Neuronal stem cell (in vitro differentiated cells): Measurements from ENCODE around the gene SLC25A4.

ENCODE experiments used
- DNase-seq: peaks from one replicate; pipeline ENCODE4 v3.0.0-alpha.2; 2013; ENCODE audit warnings: low spot score
- H2AFZ ChIP-seq: one replicate; pipeline ENCODE4 v1.6.1; 2013; ENCODE audit warnings: mild to moderate bottlenecking, low read length, inconsistent platforms
- H2AK5ac ChIP-seq: 2 replicates; pipeline ENCODE4 v1.6.1; 2013; ENCODE audit warnings: low read depth, mild to moderate bottlenecking, inconsistent platforms, low read length, moderate library complexity, mixed read lengths
- H2BK120ac ChIP-seq: 2 replicates; pipeline ENCODE4 v1.6.1; 2013; ENCODE audit warnings: low read depth, mild to moderate bottlenecking, inconsistent platforms, low read length, moderate library complexity, mixed read lengths
- H2BK12ac ChIP-seq: one replicate; pipeline ENCODE4 v1.6.1; 2013; ENCODE audit warnings: low read length, inconsistent platforms
- H2BK15ac ChIP-seq: 2 replicates; pipeline ENCODE4 v1.6.1; 2013; ENCODE audit warnings: mild to moderate bottlenecking, low read length, inconsistent platforms, mixed read lengths
- H2BK5ac ChIP-seq: one replicate; pipeline ENCODE4 v1.6.1; 2013; ENCODE audit warnings: inconsistent platforms, mild to moderate bottlenecking, low read length, moderate library complexity
- H3K14ac ChIP-seq: one replicate; pipeline ENCODE4 v1.6.1; 2013; ENCODE audit warnings: low read length, inconsistent platforms
- H3K18ac ChIP-seq: 2 replicates; pipeline ENCODE4 v1.6.1; 2013; ENCODE audit warnings: low read length, inconsistent platforms
- H3K23ac ChIP-seq: 2 replicates; pipeline ENCODE4 v1.6.1; 2013; ENCODE audit warnings: low read depth, mild to moderate bottlenecking, mixed read lengths, low read length, inconsistent platforms; ENCODE audit not compliant: poor library complexity
- H3K27ac ChIP-seq: replicated peaks from 3 replicates; pipeline ENCODE4 v1.5.1; 2013; ENCODE audit warnings: low read length, inconsistent platforms
- H3K27me3 ChIP-seq, 3 experiments: 2 replicates each; pipeline ENCODE4 v1.6.1; 2013; ENCODE audit warnings: low read length in 3 of 3, mild to moderate bottlenecking in 2 of 3, inconsistent platforms in 1 of 3, low read depth in 1 of 3, mixed read lengths in 1 of 3, moderate library complexity in 1 of 3; ENCODE audit not compliant: control insufficient read depth in 3 of 3, insufficient read depth in 3 of 3
- H3K36me3 ChIP-seq, 2 donors: replicated peaks in 1 of 2; 2 replicates each; pipeline ENCODE4 v1.6.1; 2013; ENCODE audit warnings: low read length in 2 of 2; ENCODE audit not compliant: control insufficient read depth in 2 of 2, insufficient read depth in 2 of 2
- H3K4ac ChIP-seq: 2 replicates; pipeline ENCODE4 v1.6.1; 2013; ENCODE audit warnings: inconsistent platforms, mild to moderate bottlenecking, low read length, moderate library complexity
- H3K4me1 ChIP-seq, 2 donors: 1 replicate in 1 of 2; 2 replicates in 1 of 2; pipeline ENCODE4 v1.6.1; 2013; ENCODE audit warnings: low read length in 2 of 2, low read depth in 1 of 2; ENCODE audit not compliant: control insufficient read depth in 2 of 2, insufficient read depth in 1 of 2
- H3K4me2 ChIP-seq: one replicate; pipeline ENCODE4 v1.6.1; 2013; ENCODE audit warnings: mild to moderate bottlenecking, low read length, inconsistent platforms; ENCODE audit not compliant: insufficient read depth, poor library complexity, severe bottlenecking
- H3K4me3 ChIP-seq, 2 donors: 2 replicates each; pipeline ENCODE4 v1.5.1; 2013; ENCODE audit warnings: low read length in 2 of 2, mild to moderate bottlenecking in 2 of 2, inconsistent platforms in 1 of 2, moderate library complexity in 1 of 2
- H3K79me1 ChIP-seq: one replicate; pipeline ENCODE4 v1.6.1; 2013; ENCODE audit warnings: low read depth, mild to moderate bottlenecking, inconsistent platforms, low read length, moderate library complexity
- H3K9ac ChIP-seq: one replicate; pipeline ENCODE4 v1.6.1; 2013; ENCODE audit warnings: mild to moderate bottlenecking, low read depth, low read length, inconsistent platforms; ENCODE audit not compliant: poor library complexity
- H3K9me3 ChIP-seq, 2 donors: replicated peaks in 1 of 2; 2 replicates each; pipeline versions ENCODE3 to v1.6.1; 2013; ENCODE audit warnings: low read length in 2 of 2, mild to moderate bottlenecking in 2 of 2, inconsistent platforms in 1 of 2, low read depth in 1 of 2, mixed read lengths in 1 of 2, moderate library complexity in 1 of 2; ENCODE audit not compliant: control insufficient read depth in 2 of 2, insufficient read depth in 1 of 2
- H4K8ac ChIP-seq: one replicate; pipeline ENCODE4 v1.6.1; 2013; ENCODE audit warnings: low read depth, mild to moderate bottlenecking, inconsistent platforms, low read length, moderate library complexity
- H4K91ac ChIP-seq: one replicate; pipeline ENCODE4 v1.6.1; 2013; ENCODE audit warnings: low read length, low read depth, mild to moderate bottlenecking, inconsistent platforms; ENCODE audit not compliant: poor library complexity
- WGBS, 2 donors: extraction: QIAGEN DNeasy Blood & Tissue Kit; methylation state at CpG; one replicate each; pipeline ENCODE4 v1.1.7; 2013; ENCODE audit warnings: missing lambda C conversion rate in 2 of 2, mixed read lengths in 1 of 2; ENCODE audit not compliant: insufficient read length in 2 of 2, insufficient replicate concordance in 1 of 2; ENCODE audit errors: extremely low coverage in 2 of 2; 5-methylcytosine and 5-hydroxymethylcytosine counted together

SLC25A4 gene

DNA sequence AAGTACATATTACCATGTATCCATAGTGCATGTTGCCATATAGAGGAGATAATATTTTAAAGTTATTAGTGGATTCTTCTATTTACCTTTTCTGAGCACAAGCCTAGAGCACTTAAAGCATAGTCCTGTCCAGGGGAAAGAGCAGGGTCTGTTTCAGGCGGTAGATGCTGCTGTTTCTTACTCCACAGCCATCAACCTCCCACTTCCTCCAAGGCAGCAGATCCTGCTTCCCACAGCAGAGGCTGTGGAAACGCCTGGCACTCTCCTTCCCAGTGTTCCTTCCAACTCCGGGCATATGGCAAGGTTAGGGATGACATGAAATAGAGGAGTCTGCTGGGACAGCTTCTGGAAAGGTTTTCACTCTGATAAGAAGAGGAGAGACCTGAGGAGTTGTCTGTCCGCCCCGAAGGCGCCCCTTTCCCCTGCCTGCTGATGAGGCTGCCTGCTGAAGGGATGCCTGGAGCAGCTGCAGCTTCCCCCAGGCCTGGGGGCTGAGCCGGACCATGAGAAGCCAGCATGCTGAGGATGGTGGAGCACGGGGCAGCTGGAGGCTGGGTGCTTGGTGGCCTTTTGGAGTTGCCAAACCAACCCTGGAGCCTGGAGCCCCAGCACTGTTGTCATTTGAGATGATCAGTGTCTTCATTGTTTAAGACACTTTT lies 43.9 kb upstream of the SLC25A4 start:
- H3K4ac ChIP-seq: no peak overlapping the region
- H3K27me3 ChIP-seq: peaks cover 0 to 31% (median 0%) of the 10 kb centered on the region in 3 experiments
- WGBS, 2 donors: no CpG with 5 or more reads among the region's 8 CpGs
- no peaks in the 10 kb centered on the region for H3K36me3 ChIP-seq
- H3K4me2 ChIP-seq: no peak overlapping the region
- no peak overlapping the region for H2BK15ac ChIP-seq
- no peak for DNase-seq
- H3K9ac ChIP-seq: no peak overlapping the region
- H2BK5ac ChIP-seq: no peak overlapping the region
- H2BK120ac ChIP-seq: no peak overlapping the region
- H3K23ac ChIP-seq: no peak overlapping the region
- H3K9me3 ChIP-seq: no peaks in the 10 kb centered on the region
- H3K4me1 ChIP-seq: peaks cover 0 to 4% of the 10 kb centered on the region in 2 donors
- H4K91ac ChIP-seq: no peak overlapping the region
- H2AFZ ChIP-seq: no peak overlapping the region
- H3K14ac ChIP-seq: no peak overlapping the region
- H2AK5ac ChIP-seq: no peak overlapping the region
- no peak overlapping the region for H3K27ac ChIP-seq
- H3K18ac ChIP-seq: no peak overlapping the region
- no peak overlapping the region for H2BK12ac ChIP-seq
- H3K79me1 ChIP-seq: no peaks in the 10 kb centered on the region
- peak overlapping the region in 1 of 2 donors; percentile 24 for H3K4me3 ChIP-seq
- H4K8ac ChIP-seq: no peak overlapping the region

DNA sequence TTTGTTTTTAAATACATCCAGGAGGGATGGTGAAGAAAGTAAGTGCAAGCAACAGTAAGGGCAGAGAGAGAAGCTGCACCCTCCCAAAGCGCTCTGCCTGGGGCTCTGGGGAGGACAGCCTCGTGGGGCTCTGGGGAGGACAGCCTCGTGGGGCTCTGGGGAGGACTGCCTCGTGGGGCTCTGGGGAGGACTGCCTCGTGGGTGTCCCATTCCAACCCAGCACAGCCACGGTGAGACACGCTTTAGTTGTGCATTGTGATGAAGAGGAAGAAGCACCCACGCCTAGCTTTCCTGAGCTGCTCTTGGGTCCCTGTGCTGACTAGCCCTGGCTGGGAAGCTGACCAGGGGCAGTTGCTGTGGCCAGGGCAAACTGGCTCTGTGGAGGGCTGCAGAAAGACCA lies 43.1 kb upstream of the SLC25A4 start:
- Histone ChIP-seq H2AK5ac (no peak overlapping the region), H2BK15ac (no peak overlapping the region)

DNA sequence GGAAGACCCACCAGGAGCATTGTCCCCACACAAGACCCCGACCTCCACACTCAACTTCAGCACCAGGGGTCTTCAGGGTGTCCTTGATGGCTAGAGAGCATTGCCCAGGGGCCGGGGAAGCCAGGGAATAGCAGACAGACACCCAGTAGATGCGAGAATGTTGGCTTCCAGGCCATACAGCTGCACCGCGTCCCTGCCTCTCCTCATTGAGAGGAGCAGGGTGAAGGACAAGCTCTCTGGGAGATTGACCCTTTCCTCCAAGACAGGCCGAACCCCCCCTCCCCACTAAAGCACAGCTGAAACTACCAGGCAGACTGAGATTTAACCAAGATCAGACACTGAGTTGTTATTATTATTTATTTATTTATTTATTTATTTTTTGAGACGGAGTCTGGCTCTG lies 42.6 kb upstream of the SLC25A4 start:
- H2BK15ac ChIP-seq: no peak overlapping the region
- H4K8ac ChIP-seq: no peak overlapping the region
- no peak overlapping the region for H2AK5ac ChIP-seq
- no peak overlapping the region for H2BK12ac ChIP-seq
- no peak overlapping the region for H2BK5ac ChIP-seq
- peaks cover 0 to 28% (median 0%) of the 10 kb centered on the region in 3 experiments for H3K27me3 ChIP-seq
- H3K23ac ChIP-seq: no peak overlapping the region
- no peak overlapping the region for H2AFZ ChIP-seq
- H3K9ac ChIP-seq: no peak overlapping the region
- no peaks in the 10 kb centered on the region for H3K79me1 ChIP-seq
- no peak overlapping the region for H3K4ac ChIP-seq
- H3K4me3 ChIP-seq: no peak overlapping the region
- no peak for DNase-seq
- no peaks in the 10 kb centered on the region for H3K36me3 ChIP-seq
- no CpG with 5 or more reads among the region's 7 CpGs for WGBS, 2 donors
- H3K18ac ChIP-seq: peak overlapping the region; percentile 18
- peaks cover 0 to 4% of the 10 kb centered on the region in 2 donors for H3K4me1 ChIP-seq
- no peak overlapping the region for H3K27ac ChIP-seq
- H3K4me2 ChIP-seq: no peak overlapping the region
- H3K9me3 ChIP-seq: no peaks in the 10 kb centered on the region
- H2BK120ac ChIP-seq: no peak overlapping the region
- H3K14ac ChIP-seq: no peak overlapping the region
- H4K91ac ChIP-seq: no peak overlapping the region

More for the DNA sequence above, 43.1 kb upstream of the SLC25A4 start:
- peaks cover 0 to 30% (median 0%) of the 10 kb centered on the region in 3 experiments for H3K27me3 ChIP-seq
- H2AFZ ChIP-seq: no peak overlapping the region
- no peak overlapping the region for H4K8ac ChIP-seq
- H2BK12ac ChIP-seq: no peak overlapping the region
- H3K4me2 ChIP-seq: no peak overlapping the region
- H3K9ac ChIP-seq: no peak overlapping the region
- H3K4me3 ChIP-seq: no peak overlapping the region
- H3K4ac ChIP-seq: no peak overlapping the region
- no peak overlapping the region for H3K14ac ChIP-seq
- DNase-seq: no peak
- H3K9me3 ChIP-seq: no peaks in the 10 kb centered on the region
- no peak overlapping the region for H2BK120ac ChIP-seq
- no peak overlapping the region for H3K27ac ChIP-seq
- no CpG with 5 or more reads among the region's 8 CpGs for WGBS, 2 donors
- H4K91ac ChIP-seq: no peak overlapping the region
- no peak overlapping the region for H3K18ac ChIP-seq
- H2BK5ac ChIP-seq: no peak overlapping the region
- H3K79me1 ChIP-seq: no peaks in the 10 kb centered on the region
- no peaks in the 10 kb centered on the region for H3K36me3 ChIP-seq
- peaks cover 0 to 4% of the 10 kb centered on the region in 2 donors for H3K4me1 ChIP-seq
- H3K23ac ChIP-seq: peak overlapping the region; percentile 76

DNA sequence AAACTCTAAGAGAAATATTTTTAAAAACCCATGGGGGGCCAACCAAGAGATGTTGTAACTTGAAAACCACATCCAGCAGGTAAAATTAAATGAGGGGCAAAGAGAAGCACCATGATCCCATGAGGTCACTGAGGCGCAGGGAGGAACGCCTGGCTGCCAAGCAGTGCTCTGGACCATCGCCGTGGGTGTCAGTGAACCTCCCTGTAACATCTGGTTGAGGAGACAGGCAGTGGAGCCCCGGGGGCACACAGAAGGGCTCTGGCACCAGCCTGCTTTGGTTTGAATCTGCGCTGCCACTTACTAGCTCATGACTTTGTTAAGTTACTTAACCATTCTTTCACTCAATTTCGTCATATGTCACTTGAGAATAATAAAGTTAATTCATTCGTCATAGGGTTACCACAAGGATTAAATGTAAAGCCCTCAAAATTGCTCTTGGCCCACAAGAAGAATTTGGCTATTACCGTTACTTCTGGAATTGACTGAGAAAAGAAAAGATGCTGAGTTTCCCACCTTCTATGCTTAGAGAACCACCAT lies 41.6 kb upstream of the SLC25A4 start:
- Histone ChIP-seq H3K18ac (no peak overlapping the region), H2BK5ac (no peak overlapping the region), H3K79me1 (no peaks in the 10 kb centered on the region), H3K36me3 (no peaks in the 10 kb centered on the region), H3K27ac (no peak overlapping the region), H3K9ac (no peak overlapping the region), H2BK12ac (no peak overlapping the region), H4K8ac (no peak overlapping the region), H3K27me3 (peaks cover 0 to 27% (median 0%) of the 10 kb centered on the region in 3 experiments), H4K91ac (no peak overlapping the region), H2AK5ac (no peak overlapping the region), H2AFZ (no peak overlapping the region), H3K9me3 (no peaks in the 10 kb centered on the region), H3K4me2 (no peak overlapping the region), H3K14ac (no peak overlapping the region), H2BK15ac (peak overlapping the region; percentile 60), H3K4me1 (peaks cover 0 to 4% of the 10 kb centered on the region in 2 donors), H3K4me3 (no peak overlapping the region), H3K23ac (no peak overlapping the region), H2BK120ac (no peak overlapping the region), H3K4ac (no peak overlapping the region)
- no peak for DNase-seq
- WGBS, 2 donors: no CpG with 5 or more reads among the region's 9 CpGs
